Nephron (organoid): Measurements from ENCODE around the gene PLEKHG5.
A peak's percentile ranks its signal among the peaks of the same experiment; 100 is the strongest.

Experiments used
- H3K27ac Mint-ChIP-seq, 3 experiments: 2 replicates each; pipeline ENCODE4 v1.8.0; 2020; ENCODE audit warnings: mixed read lengths in 3 of 3, mild to moderate bottlenecking in 2 of 3, moderate library complexity in 1 of 3
- H3K27me3 Mint-ChIP-seq: 2 replicates; pipeline ENCODE4 v1.8.0; 2021; ENCODE audit warnings: low read depth, mild to moderate bottlenecking, moderate library complexity, mixed read lengths
- H3K36me3 Mint-ChIP-seq: 2 replicates; pipeline ENCODE4 v1.8.0; 2020; ENCODE audit warnings: low read depth, mixed read lengths
- H3K4me1 Mint-ChIP-seq: 2 replicates; pipeline ENCODE4 v1.8.0; 2020; ENCODE audit warnings: mixed read lengths
- H3K4me3 Mint-ChIP-seq, 3 experiments: 2 replicates each; pipeline ENCODE4 v1.8.0; 2020; ENCODE audit warnings: mild to moderate bottlenecking in 3 of 3, mixed read lengths in 3 of 3, moderate library complexity in 2 of 3
- H3K9me3 Mint-ChIP-seq: 2 replicates; pipeline ENCODE4 v1.8.0; 2020; ENCODE audit warnings: mixed read lengths
- TF ChIP-seq, protein P1 (sequence below), 3 experiments: fragments of 200-600 bp; sonication (generic); IDR thresholded peaks; one replicate each; pipeline ENCODE4 v1.5.0; 2021; ENCODE audit warnings: antibody characterized with exemption in 3 of 3; ENCODE audit not compliant: unreplicated experiment in 3 of 3

The PLEKHG5 gene

DNA sequence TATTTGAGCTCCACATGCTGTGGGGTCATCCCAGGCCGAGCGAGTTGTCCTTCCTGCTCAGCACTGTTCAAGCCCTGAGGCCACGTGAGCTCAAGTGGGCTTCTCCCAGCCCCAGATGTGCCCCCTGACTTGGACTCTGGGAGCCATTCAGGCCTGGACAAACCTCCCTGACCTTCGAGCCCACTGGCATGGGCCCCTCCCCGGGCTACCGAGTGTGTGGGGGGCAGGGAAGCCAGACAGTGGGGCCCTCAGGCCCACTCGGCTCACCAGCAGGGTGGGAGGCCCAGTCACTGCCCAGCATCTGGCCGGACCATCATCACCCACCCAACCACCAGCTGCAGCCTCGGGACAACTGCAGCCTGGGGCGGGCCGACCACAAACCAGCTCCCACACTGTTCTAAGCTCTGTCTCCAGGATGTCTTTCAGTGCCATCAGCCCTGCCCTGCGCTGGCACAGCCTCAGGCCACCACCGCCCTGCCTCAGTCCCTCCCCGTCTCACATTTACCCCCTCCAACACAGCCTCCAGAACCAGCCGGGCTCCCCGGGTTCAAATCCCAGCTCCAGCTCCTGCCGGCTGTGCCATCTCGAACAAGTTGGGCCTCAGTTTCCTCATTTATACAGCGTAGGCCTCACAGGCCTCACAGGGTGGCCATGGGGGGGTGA, 20.9 kb upstream of the PLEKHG5 start:
- Mint-ChIP-seq H3K4me3 (no peak overlapping the region), H3K9me3 (no peaks in the 10 kb centered on the region), H3K27ac (peak overlapping the region; percentile 30 to 63 (median 54)), H3K36me3 (no peaks in the 10 kb centered on the region), H3K27me3 (no peaks in the 10 kb centered on the region), H3K4me1 (peaks cover 25% of the 10 kb centered on the region)
- TF ChIP-seq, protein P1, sequence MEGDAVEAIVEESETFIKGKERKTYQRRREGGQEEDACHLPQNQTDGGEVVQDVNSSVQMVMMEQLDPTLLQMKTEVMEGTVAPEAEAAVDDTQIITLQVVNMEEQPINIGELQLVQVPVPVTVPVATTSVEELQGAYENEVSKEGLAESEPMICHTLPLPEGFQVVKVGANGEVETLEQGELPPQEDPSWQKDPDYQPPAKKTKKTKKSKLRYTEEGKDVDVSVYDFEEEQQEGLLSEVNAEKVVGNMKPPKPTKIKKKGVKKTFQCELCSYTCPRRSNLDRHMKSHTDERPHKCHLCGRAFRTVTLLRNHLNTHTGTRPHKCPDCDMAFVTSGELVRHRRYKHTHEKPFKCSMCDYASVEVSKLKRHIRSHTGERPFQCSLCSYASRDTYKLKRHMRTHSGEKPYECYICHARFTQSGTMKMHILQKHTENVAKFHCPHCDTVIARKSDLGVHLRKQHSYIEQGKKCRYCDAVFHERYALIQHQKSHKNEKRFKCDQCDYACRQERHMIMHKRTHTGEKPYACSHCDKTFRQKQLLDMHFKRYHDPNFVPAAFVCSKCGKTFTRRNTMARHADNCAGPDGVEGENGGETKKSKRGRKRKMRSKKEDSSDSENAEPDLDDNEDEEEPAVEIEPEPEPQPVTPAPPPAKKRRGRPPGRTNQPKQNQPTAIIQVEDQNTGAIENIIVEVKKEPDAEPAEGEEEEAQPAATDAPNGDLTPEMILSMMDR (IDR thresholded peaks at IDR 0.05; ENCODE audit: unreplicated experiment in 3 of 3): no peak

DNA sequence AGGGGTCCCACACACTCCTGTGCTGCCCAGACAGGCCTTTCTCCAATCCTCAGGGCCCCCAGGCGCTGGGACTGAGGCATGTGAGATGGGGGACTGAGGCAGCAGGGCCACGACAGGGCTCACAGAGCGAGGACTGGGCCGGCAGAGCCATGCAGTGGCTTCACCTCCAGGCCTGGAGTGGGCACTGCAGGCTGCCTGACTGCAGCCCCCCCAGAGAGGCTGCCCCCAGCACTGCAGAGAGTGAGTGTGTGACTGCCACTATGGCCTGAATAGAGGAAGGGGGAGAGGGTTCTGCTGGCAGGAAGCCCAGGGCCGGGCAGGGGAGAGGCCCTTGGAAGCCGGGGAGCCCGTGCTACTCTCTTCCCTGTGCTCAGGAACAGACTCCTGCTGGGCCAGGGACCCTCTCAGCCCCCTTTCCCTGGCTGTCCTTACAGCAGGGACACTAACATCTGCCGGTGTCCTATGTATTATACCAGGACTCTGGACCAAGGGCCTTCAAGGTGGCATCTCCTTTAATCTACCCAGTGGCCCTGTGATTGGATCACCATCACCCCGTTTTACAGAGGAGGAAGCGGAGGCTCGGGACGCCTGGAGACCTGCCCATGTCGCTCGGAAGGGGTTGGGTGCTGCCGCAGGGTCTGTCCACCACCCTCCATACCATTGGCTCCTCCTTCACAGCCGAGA, 20.2 kb upstream of the PLEKHG5 start:
- Mint-ChIP-seq H3K4me3 (no peak overlapping the region), H3K27ac (peak overlapping the region; percentile 30 to 63 (median 54)), H3K4me1 (peaks cover 28% of the 10 kb centered on the region), H3K9me3 (no peaks in the 10 kb centered on the region), H3K36me3 (no peaks in the 10 kb centered on the region), H3K27me3 (peaks cover 2% of the 10 kb centered on the region)
- TF ChIP-seq, protein P1 (IDR thresholded peaks at IDR 0.05; ENCODE audit: unreplicated experiment in 3 of 3): no peak

DNA sequence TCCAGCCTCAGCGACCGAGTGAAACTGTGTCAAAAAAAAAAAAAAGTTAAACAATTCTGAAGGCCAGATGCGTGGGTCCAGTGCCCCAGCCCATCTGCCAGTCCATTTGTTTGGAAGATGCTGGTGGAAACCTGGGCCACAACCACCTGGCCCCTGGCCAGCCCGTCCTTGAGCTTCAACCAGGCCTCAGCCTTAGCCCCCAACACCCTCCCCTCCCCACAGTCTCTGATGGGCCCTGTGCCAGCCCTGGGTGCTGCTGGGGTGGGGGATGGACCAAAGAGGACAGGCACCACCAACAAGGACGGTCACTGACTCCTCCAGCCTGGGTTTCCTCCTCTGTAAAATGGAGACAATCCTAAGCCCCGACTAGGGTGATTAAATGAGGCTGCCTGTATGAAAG, 19.6 kb upstream of the PLEKHG5 start:
- Mint-ChIP-seq H3K9me3 (no peaks in the 10 kb centered on the region), H3K36me3 (no peaks in the 10 kb centered on the region)
- TF ChIP-seq, protein P1 (IDR thresholded peaks at IDR 0.05; ENCODE audit: unreplicated experiment in 3 of 3): no peak

DNA sequence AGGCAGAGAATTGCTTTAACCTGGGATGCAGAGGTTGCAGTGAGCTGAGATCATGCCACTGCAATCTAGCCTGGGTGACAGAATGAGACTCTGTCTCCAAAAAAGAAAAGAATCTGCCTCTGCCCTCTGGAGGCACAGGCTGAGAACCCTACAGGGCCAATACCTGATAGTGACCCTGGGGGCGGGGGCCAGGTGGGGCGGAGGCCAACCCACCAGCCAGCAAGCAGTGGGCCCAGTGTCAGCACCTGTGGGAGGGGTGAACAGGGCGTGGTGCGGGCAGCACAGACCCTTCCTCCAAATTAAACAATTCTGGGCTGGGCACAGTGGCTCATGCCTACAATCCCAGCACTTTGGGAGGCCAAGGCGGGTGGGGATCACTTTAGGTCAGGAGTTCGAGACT, 19.0 kb upstream of the PLEKHG5 start:
- no peak overlapping the region for H3K27ac Mint-ChIP-seq
- peaks cover 29% of the 10 kb centered on the region for H3K4me1 Mint-ChIP-seq
- H3K36me3 Mint-ChIP-seq: no peaks in the 10 kb centered on the region
- no peak overlapping the region for H3K4me3 Mint-ChIP-seq
- peaks cover 3% of the 10 kb centered on the region for H3K27me3 Mint-ChIP-seq
- no peaks in the 10 kb centered on the region for H3K9me3 Mint-ChIP-seq
- TF ChIP-seq, protein P1 (IDR thresholded peaks at IDR 0.05; ENCODE audit: unreplicated experiment in 3 of 3): no peak

More for the DNA sequence above, 19.6 kb upstream of the PLEKHG5 start:
- Mint-ChIP-seq H3K4me3 (no peak overlapping the region), H3K4me1 (peaks cover 29% of the 10 kb centered on the region), H3K27me3 (peaks cover 3% of the 10 kb centered on the region), H3K27ac (peak overlapping the region in 1 of 3 experiments; percentile 63)

DNA sequence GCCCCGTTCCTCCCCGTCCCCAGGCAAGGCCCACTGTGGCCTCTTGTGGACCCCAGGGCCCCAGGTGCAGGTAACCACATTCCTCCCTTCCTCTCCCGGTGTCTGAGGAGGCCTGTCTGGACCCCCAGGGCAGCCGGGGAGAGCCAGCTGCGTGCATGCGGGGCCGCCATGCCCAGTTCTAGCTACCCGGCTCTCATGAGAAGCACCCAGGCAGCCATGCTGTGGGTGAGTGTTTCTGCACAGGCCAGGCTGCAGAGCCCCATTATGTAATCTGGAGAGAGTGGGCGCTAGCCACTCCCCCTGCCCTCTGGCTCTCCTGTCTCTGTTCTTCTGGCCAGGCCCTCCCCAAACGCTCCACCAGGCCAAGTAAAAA, 18.4 kb upstream of the PLEKHG5 start:
- Mint-ChIP-seq H3K9me3 (no peaks in the 10 kb centered on the region), H3K27ac (no peak overlapping the region), H3K4me3 (no peak overlapping the region), H3K4me1 (peaks cover 29% of the 10 kb centered on the region), H3K36me3 (no peaks in the 10 kb centered on the region), H3K27me3 (peaks cover 7% of the 10 kb centered on the region)
- TF ChIP-seq, protein P1 (IDR thresholded peaks at IDR 0.05; ENCODE audit: unreplicated experiment in 3 of 3): no peak
